Measurements from ENCODE around the gene PAX3.

Gene PAX3

DNA sequence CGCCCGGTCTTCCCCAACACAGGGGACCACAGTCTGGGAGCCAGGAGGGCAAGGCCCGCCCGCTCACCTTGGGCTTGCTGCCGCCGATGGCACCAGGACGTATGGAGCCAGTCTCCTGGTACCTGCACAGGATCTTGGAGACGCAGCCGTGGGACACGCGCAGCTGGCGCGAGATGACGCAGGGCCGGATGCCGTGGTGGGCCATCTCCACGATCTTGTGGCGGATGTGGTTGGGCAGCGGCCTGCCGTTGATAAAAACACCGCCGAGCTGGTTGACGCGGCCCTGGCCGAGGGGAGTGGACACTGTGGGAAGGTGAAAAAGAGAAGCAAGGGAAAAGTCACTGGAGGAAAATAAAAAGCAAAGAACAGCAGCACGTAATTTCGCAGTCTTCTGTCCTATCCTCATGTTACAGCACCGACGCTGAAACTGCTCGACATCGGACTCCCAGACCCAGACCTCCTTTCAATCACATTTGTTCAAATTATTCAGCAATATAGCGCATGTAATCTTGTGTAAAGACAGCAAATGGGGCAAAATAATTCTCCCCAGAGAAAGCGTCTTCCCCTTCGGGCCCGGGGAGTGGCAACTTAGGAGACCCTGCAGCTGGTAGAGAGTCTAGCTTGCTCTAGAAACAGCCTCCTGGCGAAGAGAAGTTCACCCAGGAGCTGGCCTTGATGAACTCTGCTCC, 1.7 kb downstream of the PAX3 start:
- no peak for DNase-seq (ENCODE audit: low read depth)

DNA sequence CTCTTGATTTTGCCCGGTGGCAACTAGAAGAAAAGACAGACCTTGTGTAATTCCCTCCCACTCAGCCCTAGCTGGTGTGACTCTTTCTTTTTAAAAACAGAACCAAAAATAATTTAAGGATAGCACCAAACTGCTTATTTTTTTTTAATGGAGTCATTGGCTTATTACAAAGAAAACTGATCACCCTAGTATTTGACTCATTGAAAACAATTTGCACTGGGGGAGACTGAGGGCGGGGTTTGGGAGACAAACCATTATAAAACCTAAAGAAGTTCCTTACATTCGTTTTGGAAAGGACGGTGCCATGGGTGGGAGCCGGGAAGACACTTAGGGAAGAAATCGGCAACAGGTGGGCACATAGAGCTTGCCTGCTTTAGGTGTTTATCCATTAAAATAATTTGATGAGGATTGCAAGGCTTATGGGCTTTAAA, 2.5 kb downstream of the PAX3 start:
- DNase-seq (ENCODE audit: low read depth) = no peak

DNA sequence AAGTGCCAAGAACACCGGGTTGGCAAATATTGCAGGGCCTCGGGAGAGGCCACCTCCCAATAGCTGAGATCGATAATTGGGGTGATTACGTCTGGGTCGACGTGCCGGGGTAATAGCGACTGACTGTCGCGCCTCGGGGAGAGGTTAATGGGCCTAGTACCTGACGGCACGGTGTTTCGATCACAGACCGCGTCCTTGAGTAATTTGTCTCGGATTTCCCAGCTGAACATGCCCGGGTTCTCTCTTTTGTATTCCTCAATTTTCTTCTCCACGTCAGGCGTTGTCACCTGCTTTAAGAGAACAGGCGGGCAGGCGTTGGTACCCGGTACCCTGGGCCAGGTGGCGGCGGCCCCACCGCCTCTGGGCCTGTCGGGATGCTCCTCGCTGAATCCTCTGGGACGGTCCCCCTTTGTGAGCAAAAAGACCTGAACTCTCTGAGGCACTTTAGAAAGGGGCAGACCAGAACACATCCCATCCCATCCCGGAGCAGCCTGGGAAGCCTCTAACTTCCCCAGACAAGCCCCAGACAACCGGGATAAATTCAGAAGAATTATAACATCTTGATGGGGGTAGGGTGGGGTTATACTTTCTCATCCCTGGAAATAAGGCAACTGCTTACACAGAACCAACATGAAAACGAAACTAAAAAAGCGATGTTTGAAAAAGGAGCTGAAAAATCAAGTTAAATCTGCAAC, 3.3 kb downstream of the PAX3 start:
- no peak for DNase-seq (ENCODE audit: low read depth)

DNA sequence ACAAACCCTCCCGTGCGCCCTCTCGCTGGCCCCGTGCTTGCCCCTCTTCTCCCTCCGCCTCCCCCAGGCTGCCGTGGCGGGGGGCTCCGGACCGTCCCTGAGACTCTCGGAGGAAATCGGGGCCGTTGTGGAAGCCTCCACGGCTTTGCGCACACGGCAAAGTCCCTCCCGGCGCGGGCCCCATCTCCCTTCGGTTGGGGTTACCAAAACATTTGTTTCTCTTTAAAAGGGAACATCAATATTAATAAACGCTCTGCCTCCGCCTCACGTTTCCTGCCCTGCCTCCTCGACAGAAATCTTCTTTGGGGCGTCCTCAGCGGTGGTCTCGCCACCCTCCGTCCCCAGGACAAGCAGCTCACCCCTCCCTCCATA, 3.8 kb downstream of the PAX3 start:
- no peak for DNase-seq (ENCODE audit: low read depth)

DNA sequence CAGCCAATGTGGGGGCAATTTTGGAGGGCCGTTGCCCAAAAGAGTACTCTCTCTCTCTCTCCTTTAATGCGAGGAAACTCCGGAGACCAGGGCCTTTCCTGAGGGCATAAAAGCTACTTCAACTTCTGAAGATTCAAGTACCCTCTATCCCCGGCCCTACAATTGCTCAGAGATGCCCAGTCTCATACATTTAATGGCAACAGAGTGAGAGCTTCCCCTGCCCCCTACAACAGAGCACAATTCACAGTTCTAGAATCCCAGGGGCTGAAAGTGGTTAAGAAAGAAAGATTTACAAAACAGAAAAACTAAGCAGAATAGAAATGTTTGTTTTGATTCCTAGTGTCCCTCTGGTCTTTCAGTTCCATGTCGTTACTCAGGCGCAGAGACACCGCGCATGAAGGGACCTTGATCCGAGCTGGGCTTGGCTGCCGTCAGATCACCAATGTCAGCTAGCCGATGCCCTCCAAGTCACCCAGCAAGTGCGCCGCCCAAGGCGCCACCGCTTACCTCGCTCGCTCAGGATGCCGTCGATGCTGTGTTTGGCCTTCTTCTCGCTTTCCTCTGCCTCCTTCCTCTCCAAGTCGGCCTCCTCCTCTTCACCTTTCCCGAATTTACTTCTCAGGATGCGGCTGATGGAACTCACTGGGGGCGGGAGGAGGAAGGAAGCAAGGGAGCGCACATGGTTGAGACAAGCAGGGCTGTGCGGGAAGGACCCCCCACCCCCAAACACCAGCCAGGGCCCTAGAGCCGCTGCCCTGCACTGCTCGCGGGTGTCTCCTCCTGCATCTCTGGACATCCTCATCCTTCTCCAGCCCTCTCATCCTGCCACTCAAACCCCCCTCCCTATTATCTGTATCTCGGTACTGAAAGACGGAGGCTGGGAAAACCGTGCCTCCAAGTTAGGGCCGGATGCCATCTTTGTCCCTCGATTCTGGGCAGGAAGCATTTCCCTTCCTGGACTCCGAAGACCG, 4.9 kb downstream of the PAX3 start:
- DNase-seq (ENCODE audit: low read depth) = no peak

DNA sequence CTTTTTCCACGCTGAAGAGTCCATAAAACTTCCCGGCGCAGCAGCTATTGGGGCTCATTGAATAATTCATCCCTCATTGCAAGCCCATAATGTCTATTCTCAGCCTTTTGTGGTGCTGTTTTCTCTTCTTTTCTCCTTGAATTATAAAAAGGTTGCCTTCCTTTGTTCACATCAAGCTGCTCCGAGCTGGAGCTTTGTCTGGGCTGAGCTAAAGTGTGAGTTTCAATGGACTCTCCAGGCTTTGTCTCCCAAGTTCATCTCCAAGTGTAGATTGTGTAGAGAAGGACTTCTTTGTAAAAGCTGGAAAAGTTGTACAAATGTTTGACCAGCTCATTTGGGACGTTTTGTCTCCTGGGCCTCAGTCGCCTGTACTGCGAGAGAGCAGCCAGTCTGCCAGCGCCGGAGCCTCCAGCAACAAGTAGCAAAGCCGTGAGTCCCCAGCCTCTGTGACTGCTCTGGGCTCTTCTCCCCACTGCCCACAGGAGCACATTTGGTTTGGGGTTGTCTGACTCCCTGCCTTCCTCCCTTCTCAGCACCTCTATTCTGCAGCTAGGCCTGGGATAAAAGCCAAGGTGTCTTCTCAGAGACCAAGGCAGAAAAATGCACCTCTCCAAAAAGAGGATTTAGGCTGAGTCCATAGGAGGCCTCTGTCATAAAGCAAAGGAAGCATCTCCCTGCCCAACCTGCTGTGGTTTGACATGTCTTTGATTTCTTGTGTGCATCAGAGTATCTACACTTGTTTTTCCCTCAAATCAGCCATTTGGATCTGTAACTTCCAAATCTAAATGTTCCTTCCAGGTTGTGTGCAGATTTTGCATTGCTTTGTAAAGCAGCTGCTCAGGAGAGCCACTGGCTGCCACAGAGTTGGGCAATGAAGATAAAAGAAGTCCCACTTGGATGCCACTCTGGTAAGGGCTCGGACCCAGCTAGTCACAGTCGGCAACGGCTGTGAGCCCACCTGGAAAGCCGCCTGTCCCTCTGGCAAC, 6.4 kb downstream of the PAX3 start:
- DNase-seq (ENCODE audit: low read depth) = no peak

DNA sequence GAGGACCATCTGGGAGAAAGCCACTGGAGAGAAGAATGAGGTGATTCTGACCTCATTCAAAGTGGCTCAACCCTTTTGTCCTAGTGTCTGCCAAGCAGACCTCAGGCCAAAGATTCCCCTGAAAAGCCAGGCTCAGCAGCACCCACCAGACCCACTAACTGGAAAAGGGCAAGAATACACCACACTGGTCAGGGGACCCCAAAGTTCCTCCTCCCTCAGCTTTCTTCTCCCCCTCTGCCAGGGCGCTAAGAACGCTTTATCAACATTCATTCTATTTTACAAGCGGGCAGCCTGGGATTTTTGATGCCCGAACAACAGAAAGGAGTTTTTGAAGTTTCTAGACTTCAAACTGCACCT, 7.3 kb downstream of the PAX3 start:
- no peak for DNase-seq (ENCODE audit: low read depth)

DNA sequence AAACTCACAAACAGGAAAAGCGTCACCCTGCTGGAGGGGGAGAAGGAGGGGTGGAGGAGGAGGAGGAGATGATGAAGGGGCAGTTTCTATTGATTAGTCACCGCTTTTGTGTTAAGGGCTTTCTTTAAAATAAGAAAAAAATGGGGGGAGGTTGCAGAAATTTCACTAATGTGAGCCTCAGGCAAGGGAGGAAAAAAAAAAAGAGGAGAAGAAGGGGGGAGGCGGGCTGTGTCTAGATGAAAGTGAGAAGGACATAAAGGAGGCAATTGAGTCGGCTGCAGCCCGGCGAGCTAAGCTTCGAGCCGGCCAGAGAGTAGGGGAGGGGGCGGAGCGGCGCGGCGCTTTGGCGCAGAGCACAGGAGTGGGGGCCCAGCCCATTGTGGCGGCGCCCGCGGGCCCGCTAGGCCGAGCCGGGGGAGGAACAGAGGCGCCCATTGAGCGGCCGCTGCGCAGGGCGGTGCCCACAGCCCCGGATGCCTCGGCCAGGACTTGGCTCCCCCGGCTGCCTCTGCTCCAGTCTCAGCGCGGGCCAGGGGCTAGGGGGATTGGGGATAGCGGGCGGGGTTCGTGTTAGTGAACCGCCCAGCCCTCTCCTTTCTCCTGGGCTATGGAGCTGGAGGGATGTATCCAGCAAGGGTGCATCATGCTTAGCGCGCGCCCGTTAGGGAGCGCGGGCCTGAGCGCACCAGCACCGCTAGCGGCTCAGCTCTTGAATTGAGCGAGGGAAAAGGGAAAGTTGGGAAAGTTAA, 7.9 kb downstream of the PAX3 start:
- DNase-seq (ENCODE audit: low read depth) = no peak

DNA sequence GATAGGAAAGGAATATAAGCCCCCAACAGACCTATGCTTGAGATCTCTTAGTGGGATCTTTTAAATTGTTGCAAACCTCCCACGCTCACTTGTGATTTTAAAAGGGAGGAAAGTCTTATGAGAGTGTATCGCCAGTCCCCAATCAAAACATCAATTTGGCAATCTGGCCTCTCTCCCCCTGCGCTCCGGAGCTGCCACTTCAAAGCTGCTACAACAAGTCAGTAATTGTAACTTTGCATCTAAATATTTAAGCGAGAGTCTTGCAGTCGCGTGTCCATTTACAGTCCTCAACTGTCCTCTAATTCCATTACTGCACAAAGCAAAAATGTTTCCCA, 8.4 kb downstream of the PAX3 start:
- no peak for DNase-seq (ENCODE audit: low read depth)

DNA sequence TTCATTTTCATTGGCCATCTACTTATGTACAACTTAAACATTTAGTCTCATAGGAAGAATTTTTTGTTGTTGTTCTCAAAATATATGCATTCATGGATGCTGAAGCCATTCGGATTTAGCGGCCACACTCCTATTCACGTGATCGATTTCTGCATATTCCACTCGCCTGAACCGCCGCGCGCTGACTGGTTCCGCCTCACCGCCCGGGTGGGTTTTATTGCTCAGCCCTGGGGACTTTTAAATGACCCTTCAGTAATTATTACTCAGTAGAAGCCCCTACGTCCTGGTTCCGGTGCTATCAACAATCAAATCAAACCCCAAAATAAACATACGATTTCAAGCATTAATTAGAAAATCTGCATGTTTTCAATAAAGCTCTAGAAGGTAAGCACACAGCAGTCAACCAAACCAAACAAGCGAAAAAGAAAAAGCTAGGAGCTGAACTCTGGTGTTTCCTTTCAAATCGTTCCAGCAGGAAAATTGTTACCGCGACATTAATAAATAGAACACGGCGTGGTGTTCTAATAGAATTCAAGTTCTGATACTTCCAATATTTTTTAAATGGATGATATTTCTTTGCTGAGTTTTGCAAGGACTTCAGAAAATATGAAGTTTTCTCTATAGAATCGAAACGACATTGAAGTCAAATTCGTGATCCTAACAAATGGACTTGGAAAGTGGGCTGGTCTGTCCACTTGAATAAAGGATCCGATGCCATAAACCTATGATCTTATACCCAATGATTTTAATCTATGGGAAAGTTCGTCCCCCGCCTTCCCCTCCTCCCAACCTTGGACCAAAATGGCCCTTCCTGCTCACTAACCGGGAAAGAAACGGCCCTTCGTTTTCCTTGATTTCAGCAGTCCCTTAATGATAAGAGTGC, 9.3 kb downstream of the PAX3 start:
- no peak for DNase-seq (ENCODE audit: low read depth)

DNA sequence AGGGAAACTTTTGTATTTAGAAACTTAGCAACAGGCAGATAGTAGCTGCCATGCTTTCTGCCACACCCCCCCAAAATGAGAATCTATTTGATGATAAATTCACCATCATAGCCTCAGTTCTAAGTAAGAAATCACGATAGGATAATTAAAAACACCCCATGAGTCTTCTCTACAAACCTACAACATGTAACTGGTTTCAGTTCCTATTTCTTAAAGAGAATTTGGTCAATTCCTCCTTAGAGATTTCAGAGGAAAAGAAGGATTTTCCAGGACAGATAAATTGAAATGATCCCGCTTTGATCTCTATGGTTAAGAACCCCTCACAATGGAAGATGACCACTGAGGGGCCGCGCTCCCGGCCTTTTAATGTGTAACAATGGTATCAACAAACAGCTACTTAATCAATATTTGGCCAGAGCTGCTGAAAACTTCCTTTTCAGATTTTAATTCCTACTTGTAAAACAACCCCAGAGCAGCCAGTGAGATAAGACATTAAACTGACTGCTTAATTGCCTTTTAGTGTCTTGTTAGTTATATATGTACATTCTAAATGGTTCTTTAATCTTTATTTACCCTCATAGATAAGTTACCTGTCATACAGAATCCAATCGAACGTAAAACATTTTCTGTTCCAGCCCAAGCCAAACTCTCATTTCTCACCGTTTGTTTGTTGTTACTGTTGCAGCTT, 10.1 kb downstream of the PAX3 start:
- DNase-seq (ENCODE audit: low read depth) = no peak

DNA sequence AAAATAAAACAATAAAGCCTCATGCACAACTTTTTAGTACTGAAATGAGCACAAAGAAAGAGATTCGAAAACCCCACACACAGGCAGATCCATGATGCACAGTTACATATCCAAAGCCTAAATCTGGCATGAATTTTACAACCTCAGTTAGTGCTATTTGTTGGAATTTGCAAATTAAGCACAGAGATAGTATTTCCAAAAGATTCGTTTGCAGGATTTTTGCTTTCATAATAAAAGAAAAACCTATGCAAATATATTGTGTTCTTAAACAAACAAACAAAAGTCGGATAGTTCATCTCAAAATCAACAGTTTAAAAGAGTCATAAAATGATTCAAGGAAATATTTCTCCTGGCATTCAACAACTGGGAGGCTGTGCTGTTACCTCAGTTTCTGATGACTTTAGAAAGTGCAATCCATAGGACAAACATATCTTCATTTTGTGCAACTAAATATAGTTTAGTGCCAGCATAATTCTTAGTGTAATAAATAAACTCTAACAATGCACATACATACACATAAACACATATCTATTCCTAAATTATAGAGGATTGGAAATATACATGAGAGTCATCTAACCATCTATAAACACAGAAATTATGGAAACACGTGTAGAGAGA, 10.8 kb downstream of the PAX3 start:
- DNase-seq (ENCODE audit: low read depth) = no peak

DNA sequence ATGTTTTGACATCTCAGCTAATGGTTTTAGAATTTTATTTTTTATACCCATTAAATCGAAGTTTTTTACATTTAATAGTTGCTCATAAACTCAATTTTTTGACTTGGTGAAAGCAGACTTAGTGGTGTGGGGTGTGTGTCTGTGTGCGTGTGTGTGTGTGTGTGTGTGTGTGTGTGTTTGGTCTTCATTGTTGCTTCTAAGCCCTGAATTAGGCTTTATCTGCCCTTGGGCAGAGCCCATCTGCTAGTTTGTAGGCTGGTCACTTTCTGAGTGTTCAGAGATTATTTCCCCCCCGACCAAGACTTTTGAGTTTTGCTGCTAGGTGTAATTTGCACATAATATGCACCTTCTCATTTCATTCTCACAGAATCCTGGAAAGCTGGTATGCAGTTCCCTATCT, 14.3 kb downstream of the PAX3 start:
- DNase-seq (ENCODE audit: low read depth) = no peak

DNA sequence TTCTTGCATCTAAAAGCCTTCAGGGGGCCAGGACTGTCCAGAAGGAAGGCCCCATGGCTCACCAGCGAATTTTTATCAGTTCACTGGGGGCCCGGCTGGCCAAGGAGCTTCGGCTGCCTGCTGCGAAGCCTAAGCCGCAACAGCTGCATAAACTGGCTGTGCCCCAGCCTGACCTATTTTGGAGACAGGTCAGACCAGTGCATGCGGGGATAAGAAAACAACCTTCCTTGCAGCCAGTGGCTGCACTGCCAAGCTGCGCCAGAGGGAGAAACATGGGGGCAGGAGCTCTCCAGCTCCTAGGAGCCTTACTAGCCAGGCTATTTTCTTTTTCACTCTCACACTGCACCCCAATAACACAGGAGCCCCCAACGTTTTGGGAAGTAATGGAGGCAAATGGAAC, 15.2 kb downstream of the PAX3 start:
- DNase-seq (ENCODE audit: low read depth) = no peak

DNA sequence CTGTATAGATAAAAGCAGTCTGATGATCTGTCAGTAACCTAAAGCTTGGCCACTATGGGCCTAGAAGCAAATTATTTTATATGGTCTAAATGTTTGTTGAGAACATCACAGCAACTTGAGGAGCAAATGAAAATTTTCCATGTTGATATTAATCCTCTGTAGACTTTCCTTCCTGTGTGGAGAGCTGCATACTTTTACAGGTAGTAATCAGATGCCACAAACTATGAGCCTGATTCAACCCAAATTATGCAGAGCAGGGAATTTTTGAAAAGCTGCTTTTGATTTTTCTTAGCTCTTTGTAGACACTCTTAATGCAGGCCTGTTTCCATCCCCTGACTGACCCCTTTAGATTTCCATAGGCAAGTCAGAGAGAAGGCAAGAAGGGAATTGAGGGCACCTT, 17.3 kb downstream of the PAX3 start:
- DNase-seq (ENCODE audit: low read depth) = no peak

DNA sequence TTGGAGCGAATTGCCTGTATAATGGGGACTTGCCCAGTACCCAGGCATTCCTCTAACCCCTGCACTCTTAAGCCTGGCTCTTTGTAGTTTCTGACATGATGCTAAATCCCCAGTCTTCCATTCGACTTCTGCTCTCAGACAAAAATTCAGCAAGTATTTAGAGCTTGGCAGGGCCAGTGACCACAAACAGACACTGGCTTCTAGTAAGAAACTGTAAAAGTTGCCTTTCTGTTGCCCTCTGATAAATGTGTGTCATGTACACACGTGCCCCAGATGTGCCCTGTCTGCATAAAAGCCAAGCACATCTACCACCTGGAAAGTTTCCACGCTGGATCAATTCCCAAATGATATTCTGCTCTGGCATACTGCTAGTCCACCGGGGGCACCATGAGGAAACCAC, 18.0 kb downstream of the PAX3 start:
- no peak for DNase-seq (ENCODE audit: low read depth)

DNA sequence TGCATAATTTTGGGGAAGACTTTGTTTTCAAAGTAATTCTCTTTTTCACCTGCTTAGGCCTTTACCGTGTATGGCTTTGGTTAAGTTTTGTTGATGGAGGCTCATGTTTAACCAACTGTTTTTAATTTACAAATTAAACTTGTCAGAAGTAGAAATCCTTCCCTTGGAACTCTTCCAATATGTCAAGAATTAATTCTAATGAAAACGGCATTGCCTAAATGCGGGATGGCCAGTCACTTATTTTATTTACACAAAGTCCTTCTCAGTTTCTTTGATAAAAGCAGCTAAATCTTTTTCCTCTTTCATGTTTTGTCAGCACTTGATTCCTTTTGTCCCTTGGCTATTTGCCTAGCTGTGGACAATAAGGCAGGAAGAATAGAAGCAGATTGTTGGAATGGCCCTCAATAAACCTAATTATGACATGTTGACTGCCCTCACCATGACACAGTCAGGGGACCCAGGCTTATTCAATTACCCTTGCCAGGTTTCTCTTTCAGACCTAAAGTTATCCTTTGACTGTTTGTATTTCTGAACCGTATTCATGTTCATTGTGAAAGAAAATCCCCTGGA, 26.3 kb downstream of the PAX3 start:
- DNase-seq (ENCODE audit: low read depth) = no peak

DNA sequence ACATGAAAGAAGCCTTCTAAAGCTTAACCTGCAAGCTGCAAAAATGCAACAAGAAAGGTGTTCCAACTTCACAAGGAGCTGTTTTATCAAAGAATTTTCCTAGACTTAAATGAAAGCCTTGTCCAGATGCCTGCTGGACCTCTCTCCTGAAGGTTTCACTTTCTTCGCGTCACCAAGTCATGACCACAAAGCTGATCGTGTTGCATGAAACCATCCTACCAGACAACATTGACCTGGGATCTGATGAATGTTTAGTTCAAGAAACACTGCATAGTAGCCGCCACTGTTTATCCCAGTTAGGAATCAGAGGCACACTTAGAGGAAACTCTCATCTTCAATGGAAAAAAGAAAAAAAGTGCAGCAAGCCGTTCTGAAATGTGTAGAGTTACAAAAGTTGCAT, 26.9 kb downstream of the PAX3 start:
- DNase-seq (ENCODE audit: low read depth) = no peak

DNA sequence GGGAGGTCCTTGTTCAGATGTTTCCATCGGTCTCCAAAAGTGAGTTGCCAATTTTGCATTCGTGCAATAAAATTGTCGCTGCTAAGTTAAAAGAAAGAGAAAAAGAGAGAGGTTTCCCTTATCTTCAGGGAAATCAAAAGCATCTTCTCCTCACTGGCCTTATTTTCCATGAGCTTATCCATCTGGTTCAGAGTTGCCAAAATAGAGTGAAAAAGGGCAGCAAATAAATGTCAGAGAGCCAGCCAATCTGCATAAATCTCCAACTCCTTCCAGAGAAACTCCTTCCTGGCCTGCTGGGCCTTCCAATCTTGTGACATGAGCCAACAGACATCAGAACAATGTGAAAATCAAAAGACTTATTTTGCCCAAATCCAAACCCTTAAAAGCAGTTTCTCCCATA, 28.4 kb downstream of the PAX3 start:
- DNase-seq (ENCODE audit: low read depth) = no peak
